HG02938 (cell line): Measurements from ENCODE around the gene TACC2.
"Not testable (repeated sequence)": the region's sequence is repeated elsewhere in the genome, so short reads cannot be mapped to it uniquely, and the experiment has no call there.

ENCODE experiments used
- ATAC-seq: cut with Tn5 transposase; IDR thresholded peaks from one replicate; pipeline ENCODE4 v1.9.1; 2021; ENCODE audit warnings: mild to moderate bottlenecking, moderate library complexity; ENCODE audit not compliant: unreplicated experiment

The TACC2 gene

GRCh38 chr10:122185643-122186042 is 196.7 kb downstream of the TACC2 start:
- no peak for ATAC-seq

GRCh38 chr10:122186816-122187810 is 198.2 kb downstream of the TACC2 start:
- no peak for ATAC-seq

GRCh38 chr10:122188706-122189105 is 199.7 kb downstream of the TACC2 start:
- no peak for ATAC-seq

- no peak for ATAC-seq
Observed at GRCh38 chr10:122189185-122189584, 200.2 kb downstream of the TACC2 start.

- no peak for ATAC-seq
Observed at GRCh38 chr10:122190176-122190943, 201.4 kb downstream of the TACC2 start.

GRCh38 chr10:122191936-122192541 is 203.1 kb downstream of the TACC2 start:
- ATAC-seq, result no peak

GRCh38 chr10:122194251-122194650 is 205.3 kb downstream of the TACC2 start:
- no peak for ATAC-seq

GRCh38 chr10:122196218-122196617 is 207.3 kb downstream of the TACC2 start:
- ATAC-seq, result no peak

- no peak for ATAC-seq
Observed at GRCh38 chr10:122197611-122198222, 208.8 kb downstream of the TACC2 start.

- ATAC-seq, result no peak
Observed at GRCh38 chr10:122198631-122199030, 209.7 kb downstream of the TACC2 start.

- ATAC-seq, result no peak
Observed at GRCh38 chr10:122199070-122199469, 210.1 kb downstream of the TACC2 start.

- ATAC-seq, result no peak
Observed at GRCh38 chr10:122199689-122200088, 210.7 kb downstream of the TACC2 start.

GRCh38 chr10:122201401-122201800 is 212.4 kb downstream of the TACC2 start:
- no peak for ATAC-seq

- ATAC-seq, result not testable (repeated sequence)
Observed at GRCh38 chr10:122203180-122203579, 214.2 kb downstream of the TACC2 start.

- ATAC-seq, result no peak
Observed at GRCh38 chr10:122204691-122205489, 215.9 kb downstream of the TACC2 start.

GRCh38 chr10:122206471-122207065 is 217.6 kb downstream of the TACC2 start:
- ATAC-seq, result no peak

GRCh38 chr10:122207163-122207562 is 218.2 kb downstream of the TACC2 start:
- ATAC-seq, result no peak

GRCh38 chr10:122207596-122207995 is 218.6 kb downstream of the TACC2 start:
- ATAC-seq, result no peak

GRCh38 chr10:122208571-122209430 is 219.8 kb downstream of the TACC2 start:
- ATAC-seq, result no peak
